NCI-H1048 (cell line): ENCODE data around the gene THAP4.

Experiments
- DNase-seq: peaks from one replicate; lab custom pipeline; 2025; lab: John Stamatoyannopoulos, UW

THAP4 gene

DNA sequence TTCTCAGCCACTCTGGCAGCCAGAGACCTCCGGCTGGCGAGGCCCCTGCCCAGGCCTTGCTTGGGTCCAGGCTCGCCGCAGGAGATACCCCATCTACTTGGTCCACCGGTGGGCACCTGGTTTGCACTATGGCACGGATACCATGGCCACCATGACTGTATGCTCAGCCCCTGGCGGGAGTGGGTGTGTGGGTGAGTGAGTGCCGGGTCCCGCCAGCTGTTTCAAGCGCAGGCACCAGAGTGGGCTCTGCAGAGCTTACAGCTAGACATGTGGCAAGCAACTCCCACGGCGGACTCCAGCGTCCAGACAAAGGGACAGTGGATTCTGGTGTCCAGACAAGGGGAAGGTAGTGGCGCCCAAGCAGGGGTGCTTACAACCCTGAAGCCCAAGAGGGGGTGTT lies 2.0 kb upstream of the THAP4 start:
- DNase-seq, result no peak

DNA sequence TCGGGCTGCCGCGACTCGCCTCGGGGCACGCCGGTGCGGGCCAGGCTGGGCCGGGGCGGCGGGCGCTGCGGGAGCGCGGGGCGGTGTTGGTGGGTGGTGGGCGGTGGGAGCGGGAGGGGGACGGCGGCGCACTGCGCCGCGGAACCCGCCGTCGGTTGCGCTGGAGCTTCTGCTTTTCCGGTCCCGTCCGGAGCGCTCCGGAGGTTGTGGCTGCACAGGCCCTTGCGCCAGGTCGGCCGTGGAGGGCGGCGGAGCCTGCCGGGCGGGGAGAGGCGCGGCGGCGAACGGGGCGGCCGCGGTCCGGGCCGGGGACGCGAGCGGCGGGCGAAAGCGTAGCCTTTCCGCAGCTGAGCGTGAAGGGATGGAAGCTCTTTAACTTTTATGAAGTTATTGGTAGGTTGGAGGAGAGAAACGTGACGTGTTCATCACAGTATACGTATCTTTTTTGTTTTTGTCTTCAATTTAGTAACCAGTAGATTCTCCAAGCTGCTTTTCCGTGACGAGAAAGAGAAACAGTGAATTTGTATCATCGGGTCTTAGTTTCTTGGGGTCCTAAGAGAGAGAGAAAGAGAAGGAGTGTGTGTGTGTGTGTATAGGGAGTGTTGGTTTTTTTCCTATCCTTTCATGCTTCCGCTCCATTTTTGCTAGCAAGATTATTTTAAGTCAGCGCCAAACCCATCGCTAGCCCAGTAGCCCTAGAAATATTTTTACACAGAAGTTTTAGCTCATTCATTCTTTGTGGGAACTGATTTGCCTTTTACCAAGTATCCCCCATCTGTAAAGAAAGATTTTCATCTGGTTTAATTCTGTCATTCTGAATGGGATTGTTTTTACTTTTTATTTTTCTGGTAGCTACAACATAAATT lies 1.1 kb upstream of the THAP4 start:
- DNase-seq, result no peak

GRCh38 chr2:241636182-241637017 lies 558 bp downstream of the THAP4 start:
- DNase-seq, result no peak

GRCh38 chr2:241635756-241636155 lies 1.2 kb downstream of the THAP4 start:
- no peak for DNase-seq

DNA sequence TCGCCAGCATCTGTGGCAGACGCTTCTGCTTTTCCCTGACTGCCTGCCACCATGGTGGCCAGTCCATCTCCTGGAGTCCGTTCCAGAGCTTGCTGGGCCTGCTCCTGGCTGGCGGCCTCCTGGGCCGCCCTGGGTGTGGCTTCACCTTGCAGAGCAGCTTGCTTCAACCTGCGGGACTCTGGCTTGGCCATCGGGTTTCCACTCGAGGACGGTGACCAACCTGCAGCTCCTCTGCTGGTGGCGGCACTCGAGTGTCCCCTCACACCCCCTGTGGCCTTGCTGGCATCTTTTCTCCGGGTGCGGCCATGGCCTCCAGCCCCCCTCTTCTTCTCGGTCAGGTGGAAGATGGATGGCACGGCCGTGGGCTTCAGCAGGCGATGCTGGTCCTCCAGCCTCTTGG lies 3.4 kb downstream of the THAP4 start:
- no peak for DNase-seq

- no peak for DNase-seq
Observed at GRCh38 chr2:241632478-241633325, 4.3 kb downstream of the THAP4 start.

DNA sequence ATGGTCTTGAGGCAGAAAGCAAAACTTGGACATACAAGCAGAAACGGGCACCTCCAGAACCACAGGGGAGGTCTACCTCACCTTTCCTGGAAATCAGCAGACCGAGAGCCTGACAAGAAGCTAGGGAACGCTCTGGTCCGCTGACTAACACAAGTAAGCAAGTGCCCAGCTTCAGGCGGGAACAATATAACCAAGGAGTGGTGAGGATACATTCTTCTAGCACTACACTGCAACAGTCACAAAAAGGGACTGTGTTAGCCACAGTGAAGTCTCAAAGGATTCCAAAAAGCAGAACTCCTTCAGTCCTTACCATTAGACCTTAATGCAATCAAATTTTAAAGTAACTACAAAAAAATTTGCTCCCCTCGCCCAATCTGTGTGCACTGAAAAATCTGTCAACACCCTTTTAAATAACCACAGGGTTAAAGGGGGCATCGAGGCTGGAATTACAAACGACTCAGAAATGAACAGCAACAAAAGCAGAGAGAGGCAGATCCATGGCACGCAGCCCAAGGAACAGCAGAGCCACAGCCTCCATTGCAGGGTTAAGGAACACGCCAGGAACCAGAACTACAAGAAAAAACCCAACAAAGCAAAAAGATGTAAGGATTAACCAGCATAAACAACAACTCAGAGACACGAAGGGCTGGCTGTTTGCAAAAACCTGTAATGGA lies 7.1 kb downstream of the THAP4 start:
- DNase-seq, result no peak

GRCh38 chr2:241627675-241628074 lies 9.3 kb downstream of the THAP4 start:
- no peak for DNase-seq

- DNase-seq, result no peak
Observed at GRCh38 chr2:241620419-241620769, 16.6 kb downstream of the THAP4 start.

DNA sequence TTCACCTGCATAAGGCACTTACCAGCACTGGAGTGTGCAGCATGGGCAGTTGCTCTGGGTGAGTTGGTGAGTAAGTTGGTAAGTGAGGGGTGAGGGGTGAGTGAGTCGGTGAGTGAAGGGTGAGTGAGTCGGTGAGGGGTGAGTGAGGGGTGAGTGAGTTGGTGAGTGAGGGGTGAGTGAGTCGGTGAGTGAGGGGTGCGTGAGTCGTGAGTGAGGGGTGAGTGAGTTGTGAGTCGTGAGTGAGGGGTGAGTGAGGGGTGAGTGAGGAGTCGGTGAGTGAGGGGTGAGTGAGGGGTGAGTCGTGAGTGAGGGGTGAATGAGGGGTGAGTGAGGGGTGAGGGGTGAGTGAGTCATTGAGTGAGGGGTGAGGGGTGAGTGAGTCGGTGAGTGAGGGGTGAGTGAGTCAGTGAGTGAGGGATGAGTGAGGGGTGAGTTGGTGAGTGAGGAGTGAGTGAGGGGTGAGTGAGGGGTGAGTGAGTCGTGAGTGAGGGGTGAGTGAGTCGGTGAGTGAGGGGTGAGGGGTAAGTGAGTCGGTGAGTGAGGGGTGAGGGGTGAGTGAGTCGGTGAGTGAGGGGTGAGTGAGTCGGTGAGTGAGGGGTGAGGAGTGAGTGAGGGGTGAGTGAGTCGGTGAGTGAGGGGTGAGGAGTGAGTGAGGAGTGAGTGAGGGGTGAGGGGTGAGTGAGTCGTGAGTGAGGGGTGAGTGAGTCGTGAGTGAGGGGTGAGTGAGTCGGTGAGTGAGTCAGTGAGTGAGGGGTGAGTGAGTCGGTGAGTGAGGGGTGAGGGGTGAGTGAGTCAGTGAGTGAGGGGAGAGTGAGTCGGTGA lies 17.1 kb downstream of the THAP4 start:
- no peak for DNase-seq

GRCh38 chr2:241618829-241619228 lies 18.1 kb downstream of the THAP4 start:
- no peak for DNase-seq

- DNase-seq, result no peak
Observed at GRCh38 chr2:241618296-241618805, 18.6 kb downstream of the THAP4 start.

DNA sequence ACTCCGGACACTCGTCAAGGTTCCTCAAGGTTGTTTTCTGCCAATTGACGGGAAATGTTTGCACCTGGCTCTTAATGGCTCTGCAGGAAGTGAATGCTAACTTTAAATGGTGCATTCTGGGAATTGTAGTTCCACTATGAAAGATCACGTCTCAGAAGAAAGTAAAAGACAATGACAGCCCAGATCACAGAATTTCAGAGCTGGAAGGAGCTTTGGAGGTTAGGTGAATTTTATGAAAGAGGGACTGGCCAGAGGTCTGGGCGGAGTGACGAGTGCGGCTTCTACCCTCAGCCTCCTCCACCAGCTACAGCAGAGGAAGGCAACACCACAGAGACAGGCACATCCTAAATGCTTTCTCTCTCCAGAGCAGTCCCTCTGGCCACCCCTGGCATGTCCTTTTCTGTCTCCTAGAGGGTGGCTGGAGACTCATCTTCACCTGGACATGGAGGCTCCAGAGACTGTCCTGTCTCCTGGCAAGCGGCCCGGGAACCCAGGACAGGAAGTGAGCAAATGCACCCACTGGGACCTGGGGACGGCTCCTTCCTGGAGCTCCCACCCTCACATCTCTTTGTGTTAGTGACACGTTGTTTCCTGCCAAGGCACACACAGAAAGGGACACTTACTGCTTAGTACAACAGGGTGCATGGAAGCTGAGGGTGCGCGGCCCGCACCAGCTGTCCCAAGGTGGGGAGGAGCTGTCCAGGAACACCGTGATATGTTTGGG lies 19.4 kb downstream of the THAP4 start:
- DNase-seq, result no peak

DNA sequence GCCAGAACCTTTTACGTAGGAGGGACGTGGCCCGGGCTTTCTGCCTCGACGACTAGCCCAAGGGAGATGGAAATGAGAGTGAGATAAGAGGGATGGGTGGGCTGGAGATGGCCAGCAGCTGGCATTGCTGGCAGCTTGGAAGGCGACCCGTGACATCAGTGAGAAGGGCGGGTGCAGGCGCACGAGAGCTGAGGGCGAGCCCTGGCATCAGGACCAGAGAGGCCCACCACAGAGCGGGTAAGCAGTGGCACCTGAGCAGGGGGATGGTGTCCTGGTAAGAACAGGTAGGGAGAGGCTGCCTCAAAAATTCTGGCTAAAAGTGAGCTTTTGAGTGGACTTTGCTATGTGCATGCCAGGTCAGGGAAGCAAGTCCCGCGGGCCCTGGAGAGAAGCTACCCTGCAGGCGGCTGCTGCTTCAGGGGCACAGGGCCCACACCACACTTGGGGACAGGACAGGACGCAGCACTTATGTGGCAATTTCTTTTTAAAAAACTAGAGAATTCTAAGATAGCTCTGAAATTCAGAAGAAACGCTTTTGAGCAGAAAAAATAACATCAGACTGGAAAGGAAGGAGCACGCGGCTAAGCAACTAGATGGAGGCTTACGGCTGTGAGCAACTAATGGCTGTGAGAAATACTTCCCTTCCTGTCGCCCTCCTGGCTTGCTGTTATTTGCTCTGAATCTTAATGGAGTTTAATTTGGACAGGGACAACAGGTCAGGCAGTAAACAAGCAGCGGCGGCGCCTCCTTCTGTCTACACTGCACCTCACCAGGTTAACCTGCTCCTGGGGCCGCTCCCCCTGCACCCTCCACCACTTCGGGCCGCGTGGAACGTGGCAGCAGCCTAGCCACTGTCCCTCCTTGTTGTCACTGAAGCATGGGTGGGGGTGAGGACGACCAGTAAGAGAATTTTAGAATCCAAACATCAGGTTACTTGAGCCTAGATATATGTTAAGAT lies 20.5 kb downstream of the THAP4 start:
- no peak for DNase-seq

- DNase-seq, result no peak
Observed at GRCh38 chr2:241615522-241616052, 21.4 kb downstream of the THAP4 start.

GRCh38 chr2:241615041-241615440 lies 21.9 kb downstream of the THAP4 start:
- no peak for DNase-seq

- DNase-seq, result no peak
Observed at GRCh38 chr2:241613017-241613780, 23.8 kb downstream of the THAP4 start.
